SH-SY5Y (cell line): ENCODE measurements around the gene GIMAP7.

Experiments
- GATA2 ChIP-seq: IDR thresholded peaks from 2 replicates; pipeline ENCODE4 v1.6.1; 2011; ENCODE audit warnings: mild to moderate bottlenecking, low read depth, low read length
- GATA3 ChIP-seq: IDR thresholded peaks from 2 replicates; pipeline ENCODE4 v1.6.1; 2011; ENCODE audit warnings: low read depth, mild to moderate bottlenecking, low read length, moderate library complexity

DNA sequence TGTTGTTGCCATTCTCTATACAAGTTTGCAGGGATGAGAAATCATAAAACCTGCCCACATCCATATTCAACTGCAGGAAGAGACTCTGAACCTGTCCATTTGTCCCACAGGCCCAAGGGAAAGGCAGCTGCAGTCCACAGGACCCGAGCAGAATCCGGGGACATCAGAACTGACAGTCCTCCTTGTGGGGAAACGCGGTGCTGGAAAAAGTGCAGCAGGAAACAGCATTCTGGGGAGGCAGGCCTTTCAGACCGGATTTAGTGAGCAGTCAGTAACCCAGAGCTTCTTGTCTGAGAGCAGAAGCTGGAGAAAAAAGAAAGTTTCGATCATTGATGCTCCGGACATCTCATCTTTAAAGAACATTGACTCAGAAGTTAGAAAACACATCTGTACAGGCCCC lies 40.8 kb upstream of the GIMAP7 start:
- no peak for TF ChIP-seq GATA2
- TF ChIP-seq GATA3, result no peak
